ENCODE results near the gene FLT3LG.
"Not testable (repeated sequence)": the region's sequence is repeated elsewhere in the genome, so short reads cannot be mapped to it uniquely, and the experiment has no call there.

FLT3LG gene

DNA sequence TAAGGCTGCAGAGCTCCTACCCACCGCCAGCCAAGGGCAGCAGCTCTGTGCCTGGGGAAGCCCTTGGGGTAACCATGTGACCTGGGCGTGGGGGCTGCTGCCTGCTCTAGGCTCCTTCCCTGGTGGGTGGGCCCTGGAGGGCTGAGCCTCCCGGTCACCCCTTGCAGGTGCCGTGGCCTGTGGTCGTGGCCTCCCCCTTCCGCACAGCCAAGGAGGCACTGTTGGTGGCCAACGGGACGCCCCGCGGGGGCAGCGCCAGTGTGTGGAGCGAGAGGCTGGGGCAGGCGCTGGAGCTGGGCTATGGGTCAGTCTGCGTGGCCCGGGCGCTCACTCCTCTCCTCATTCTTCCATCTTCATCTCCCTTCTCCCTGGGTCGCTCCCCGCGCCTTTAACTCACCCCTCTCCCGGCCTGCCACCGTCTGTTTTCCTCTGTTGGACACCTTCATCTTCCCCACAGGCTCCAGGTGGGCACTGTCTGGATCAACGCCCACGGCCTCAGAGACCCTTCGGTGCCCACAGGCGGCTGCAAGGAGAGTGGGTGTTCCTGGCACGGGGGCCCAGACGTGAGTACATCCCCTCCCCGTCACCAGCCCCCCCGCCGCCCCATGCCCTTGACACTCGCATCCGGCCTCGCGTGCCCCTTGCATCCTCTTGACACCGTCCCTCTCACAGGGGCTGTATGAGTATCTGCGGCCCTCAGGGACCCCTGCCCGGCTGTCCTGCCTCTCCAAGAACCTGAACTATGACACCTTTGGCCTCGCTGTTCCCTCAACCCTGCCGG, 9.9 kb upstream of the FLT3LG start:
- no peak for DNase-seq

DNA sequence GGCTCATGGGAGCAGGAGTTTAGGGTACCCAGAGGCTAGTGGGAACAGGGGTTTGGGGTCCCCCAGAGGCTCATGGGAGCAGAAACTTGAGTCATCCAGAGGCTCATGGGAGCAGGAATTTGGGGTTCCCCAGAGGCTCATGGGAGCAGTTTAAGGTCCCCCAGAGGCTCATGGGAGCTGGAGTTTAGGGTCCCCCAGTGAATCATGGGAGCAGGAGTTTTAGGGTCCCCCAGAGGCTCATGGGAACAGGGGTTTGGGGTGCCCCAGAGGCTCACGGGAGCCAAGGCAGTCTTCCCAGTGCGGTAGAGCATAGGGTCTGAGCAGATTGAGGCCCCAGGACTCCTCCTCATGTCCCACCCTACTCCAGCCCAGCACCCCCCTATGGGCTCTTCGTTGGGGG, 8.6 kb upstream of the FLT3LG start:
- no peak for DNase-seq

DNA sequence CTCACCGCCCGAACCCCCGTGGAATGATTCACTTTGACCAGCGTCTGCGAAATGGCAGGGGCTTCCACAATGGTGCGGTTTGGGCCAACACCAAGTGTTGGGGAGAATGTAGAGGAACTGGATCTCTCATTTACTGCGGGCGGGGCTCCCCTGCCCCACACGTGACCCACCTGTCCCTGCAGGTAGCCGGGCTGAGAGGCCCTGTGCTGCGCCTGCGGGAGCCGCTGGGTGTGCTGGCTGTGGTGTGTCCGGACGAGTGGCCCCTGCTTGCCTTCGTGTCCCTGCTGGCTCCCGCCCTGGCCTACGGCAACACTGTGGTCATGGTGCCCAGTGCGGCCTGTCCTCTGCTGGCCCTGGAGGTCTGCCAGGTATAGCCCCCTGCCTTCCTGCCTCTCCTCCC, 5.8 kb upstream of the FLT3LG start:
- DNase-seq, result no peak

DNA sequence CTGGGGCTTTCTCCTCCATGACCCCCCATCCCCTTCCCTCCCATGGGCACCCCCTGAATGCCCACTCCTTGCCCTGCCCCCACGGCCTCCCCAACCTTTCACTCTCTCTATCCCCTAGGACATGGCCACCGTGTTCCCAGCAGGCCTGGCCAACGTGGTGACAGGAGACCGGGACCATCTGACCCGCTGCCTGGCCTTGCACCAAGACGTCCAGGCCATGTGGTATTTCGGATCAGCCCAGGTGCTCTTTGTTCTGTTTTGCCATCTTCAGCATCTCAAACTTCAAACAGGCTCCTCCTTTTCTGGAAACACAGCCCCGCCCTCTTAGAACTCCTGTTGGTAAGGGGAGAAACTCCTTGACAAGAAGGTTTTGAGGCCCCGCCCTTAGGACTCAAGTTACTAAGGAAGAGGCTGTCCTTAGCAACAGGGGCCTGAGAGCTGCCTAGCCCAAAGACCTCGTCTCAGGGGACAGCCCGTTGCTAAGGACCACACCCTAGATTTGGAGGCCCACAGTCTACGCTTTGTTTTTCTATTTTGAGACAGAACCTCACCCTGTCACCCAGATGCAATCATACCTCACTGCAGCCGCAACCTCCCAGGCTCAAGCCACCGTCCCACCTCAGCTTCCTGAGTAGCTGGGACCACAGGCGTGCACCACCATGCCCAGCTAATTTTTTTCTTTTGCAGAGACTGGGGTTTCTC, 5.1 kb upstream of the FLT3LG start:
- peak; percentile 85 for DNase-seq

DNA sequence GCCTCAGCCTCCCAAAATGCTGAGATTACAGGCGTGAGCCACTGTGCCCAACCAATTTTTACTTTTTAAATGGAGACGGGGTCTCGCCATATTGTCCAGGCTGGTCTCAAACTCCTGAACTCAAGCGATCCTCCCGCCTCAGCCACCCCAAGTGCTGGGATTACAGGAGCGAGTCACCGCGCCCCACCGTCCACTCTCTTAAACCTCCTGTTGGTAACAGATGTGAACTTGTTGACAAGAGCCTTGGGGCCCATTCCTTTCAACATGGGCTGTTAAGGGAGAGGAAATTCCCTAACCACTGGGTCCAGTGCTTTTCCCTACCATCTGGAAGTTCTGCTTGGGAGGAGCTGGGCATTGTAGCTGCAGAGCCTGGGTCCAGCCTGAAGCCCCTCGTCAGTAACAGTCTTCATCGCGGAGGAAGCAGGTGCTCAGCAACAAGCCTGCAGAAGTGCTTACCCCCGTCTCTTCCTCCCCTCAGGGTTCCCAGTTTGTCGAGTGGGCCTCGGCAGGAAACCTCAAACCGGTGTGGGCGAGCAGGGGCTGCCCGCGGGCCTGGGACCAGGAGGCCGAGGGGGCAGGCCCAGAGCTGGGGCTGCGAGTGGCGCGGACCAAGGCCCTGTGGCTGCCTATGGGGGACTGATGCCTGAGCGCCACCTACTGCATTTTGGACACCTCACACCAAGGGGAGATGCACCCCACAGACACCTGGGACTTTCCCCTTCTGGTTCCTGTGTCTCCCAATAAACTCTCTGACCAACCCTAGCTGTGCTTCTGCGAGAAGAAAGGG, 4.0 kb upstream of the FLT3LG start:
- peak; percentile 69 for DNase-seq

DNA sequence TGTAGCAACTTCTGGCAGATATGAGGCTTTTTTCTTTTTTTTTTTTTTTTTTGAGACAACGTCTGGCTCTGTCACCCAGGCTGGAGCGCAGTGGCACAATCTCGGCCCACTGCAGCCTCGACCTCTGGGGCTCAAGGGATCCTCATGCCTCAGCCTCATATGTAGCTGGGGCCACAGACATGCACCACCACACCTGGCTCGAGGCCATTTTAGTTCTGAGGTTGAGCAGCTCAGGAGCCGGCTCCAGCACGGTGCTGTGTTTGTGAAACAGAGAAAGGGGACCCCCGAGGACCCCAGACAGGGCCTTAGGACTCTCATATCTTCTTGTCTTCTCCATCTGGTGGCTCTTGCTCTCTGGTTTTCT, 3.4 kb upstream of the FLT3LG start:
- no peak for DNase-seq

DNA sequence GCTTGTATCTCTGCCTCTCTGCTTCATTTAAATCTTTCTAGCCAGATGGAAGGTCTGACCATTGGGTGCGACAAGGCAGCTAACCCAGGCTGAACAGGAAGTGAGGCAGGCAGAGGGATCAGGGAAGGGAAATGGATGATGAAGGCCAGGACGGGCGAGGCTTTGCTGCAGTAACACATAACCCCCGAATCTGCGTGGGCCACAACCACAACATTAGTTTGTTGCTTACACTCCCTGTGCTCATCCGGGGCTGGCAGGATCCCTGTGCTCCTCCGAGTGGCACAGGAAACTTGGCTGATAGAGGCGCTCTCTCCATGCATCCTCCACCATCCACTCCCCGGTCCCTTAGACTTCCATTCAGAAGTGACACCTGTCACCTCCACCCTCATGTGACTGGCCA, 1.1 kb upstream of the FLT3LG start:
- DNase-seq, result no peak

DNA sequence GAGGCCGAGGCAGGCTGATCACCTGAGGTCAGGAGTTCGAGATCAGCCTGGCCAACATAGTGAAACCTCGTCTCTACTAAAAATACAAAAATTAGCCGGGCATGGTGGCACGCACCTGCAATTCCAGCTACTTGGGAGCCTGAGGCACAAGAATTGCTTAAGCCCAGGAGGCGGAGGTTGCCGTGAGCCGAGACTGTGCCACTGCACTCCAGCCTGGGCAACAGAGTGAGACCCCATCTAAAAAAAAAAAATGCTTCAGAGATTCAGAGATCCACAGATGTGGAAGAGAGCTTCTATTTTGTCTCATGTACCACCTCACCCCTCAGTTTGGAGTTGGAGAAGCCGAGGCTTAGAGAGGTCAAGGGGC, 531 bp upstream of the FLT3LG start:
- not testable (repeated sequence) for DNase-seq

DNA sequence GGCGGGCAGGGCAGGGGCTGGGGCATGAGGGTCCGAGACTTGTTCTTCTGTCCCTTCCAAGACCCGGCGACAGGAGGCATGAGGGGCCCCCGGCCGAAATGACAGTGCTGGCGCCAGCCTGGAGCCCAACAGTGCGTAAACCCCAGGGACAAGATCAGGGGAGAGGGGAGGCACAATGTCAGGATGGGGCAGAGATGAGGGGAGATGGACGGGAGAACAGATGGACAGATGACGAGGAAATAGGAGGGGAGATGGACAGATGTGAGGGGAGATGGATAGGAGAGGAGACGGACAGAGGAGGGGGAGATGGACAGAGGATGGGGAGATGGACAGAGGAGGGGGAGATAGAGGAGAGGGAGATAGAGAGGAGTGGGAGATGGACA, 518 bp downstream of the FLT3LG start:
- DNase-seq, result no peak

DNA sequence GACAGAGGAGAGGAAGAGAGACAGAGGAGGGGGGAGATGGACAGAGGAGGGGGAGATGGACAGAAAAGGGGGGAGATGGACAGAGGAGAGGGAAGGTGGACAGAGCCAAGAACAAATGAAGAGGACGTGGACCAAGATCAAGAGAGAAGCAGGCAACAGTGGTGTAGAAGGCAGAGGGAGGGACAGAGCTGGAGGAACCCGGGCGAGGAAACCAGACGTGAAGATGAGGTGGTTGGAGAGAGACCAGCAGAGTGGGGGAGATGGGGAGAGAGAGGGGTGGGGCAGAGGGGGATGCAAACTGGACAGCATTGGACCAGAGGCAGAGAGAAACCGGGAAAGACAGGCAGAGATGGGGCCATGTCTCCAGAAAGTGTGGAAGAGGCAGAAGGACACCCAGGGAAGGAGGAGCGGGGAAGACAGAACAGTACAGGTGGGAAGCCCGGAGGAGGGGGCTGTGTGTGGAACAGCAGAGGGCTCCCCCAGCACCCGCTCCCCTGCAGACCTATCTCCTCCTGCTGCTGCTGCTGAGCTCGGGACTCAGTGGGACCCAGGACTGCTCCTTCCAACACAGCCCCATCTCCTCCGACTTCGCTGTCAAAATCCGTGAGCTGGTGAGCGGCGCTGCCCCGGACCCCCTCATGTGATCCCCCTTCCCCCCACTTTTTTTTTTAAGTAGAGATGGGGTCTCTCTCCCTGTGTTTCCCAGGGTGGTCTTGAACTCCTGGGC, 1.3 kb downstream of the FLT3LG start:
- DNase-seq, result no peak

DNA sequence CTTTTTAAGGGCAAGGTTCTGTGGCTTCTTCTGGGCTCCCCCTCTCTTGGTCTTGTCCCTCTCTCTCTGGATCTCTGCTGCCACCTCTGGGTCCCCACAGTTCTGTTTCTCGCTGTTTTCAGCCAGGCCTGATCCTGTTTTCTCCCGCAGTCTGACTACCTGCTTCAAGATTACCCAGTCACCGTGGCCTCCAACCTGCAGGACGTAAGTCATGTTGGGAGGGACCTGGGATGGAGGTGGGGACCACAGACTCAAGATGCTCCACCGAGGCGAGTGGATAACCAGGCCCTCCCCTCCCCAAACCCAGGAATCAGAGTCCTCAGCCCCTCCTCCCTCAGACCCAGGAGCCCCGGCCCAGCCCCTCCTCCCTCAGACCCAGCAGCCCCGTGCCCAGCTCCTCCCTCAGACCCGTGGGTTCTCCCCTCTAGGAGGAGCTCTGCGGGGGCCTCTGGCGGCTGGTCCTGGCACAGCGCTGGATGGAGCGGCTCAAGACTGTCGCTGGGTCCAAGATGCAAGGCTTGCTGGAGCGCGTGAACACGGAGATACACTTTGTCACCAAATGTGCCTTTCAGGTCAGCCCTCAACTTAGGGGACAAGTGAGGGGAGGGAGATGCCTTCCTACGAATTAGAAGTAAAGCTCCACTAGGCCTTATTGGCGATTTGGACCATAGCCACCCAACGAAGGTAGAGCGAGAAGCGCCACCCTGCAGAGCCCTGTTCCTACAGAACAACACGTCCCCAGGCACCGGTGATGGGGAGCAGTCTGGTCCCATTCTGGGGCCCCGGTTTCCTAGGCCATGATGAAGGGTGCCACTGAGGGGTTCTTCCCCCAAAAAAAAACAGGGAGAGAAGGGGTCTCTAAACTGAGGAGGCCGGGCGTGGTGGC, 2.2 kb downstream of the FLT3LG start:
- peak; percentile 77 for DNase-seq

DNA sequence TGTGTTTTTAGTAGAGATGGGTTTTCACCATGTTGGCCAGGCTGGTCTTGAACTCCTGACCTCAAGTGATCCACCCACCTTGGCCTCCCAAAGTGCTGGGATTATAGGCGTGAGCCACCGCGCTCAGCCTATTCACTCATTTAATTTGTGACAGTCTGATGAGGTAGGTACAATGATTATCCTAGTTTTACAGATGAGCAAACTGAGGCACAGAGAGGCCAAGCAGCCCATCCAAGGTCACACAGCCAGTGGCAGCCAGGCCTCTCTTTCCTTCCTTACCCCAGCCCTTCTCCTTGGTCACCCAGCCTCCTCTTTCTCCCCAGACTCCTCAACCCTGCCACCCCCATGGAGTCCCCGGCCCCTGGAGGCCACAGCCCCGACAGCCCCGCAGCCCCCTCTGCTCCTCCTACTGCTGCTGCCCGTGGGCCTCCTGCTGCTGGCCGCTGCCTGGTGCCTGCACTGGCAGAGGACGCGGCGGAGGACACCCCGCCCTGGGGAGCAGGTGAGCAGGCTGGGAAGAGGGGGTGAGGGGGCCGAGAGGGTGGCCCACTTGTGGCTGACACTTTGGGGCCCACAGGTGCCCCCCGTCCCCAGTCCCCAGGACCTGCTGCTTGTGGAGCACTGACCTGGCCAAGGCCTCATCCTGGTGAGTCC, 6.1 kb downstream of the FLT3LG start:
- DNase-seq, result no peak

DNA sequence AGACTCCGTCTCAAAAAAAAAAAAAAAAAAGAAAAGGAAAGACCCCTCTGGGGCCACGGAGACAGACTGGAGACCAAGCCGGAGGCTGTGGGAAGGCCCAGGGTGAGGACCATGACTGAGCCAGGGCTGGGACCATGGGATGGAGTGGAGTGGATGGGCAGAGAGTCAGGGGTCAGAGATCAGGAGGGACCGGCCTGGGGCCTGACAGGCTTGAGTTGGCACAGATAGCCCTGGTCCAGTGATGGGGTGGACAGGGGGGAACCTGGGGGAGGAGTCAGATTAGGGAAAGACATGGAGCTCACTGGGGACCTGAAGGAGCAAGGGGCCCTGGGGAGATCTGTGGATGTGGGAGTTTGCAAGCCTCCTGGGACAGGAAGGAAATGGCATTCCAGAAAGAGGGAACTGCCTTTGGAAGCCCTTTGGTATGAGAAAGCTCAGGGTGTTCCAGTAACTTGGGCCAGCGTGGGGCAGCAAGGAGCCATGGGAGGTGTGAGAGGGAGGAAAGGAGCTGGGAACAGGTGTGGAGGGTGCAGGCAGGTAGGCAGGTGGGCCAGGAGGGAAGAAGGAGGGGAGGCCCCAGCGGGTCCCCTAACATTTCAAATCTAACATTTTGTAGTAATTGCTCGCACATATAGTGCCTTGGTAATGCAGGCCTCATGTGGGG, 7.1 kb downstream of the FLT3LG start:
- no peak for DNase-seq

DNA sequence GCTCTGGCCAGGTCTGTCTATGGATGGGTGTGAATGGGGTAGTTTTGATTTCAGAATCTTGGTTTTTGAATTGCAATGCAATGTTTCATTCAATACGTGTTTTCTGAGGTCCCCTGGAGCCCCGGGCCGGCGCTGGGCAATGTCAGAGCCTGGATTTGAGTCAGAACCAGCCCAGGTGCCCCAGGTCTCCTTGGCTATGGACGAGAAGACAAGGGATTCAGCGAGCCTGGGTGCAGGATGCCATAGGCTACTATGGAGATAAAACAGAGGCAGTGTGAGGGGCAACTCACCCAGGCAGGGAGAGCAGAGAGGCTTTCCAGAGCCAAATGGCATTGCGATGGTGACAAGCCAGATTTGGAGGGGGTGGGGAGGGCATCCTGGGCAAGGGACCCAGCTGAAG, 12.2 kb downstream of the FLT3LG start:
- no peak for DNase-seq

DNA sequence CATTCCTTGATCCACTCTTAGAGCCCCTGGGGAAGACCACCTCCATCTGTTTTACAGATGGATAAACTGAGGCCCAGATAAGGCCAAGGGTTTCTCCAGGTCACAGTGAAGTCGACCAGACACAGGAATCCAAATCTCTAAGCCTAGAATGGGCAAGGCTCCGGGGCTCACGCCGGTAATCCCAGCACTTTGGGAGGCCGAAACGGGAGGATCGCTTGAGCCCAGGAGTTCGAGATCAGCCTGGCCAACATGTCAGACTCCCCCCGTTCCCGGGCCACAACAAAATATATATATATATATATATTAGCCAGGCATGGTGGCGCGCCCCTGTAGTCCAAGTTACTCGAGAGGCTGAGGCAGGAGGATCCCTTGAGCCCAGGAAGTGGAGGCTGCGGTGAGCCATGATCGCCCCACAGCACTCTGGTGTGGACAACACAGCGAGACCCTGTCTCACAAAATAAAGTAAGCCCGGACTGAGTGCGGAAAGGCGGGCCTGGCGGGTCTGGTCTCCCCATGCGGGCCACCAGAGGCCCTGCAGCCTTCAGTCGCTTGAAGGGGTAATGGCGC, 12.8 kb downstream of the FLT3LG start:
- DNase-seq, result no peak

DNA sequence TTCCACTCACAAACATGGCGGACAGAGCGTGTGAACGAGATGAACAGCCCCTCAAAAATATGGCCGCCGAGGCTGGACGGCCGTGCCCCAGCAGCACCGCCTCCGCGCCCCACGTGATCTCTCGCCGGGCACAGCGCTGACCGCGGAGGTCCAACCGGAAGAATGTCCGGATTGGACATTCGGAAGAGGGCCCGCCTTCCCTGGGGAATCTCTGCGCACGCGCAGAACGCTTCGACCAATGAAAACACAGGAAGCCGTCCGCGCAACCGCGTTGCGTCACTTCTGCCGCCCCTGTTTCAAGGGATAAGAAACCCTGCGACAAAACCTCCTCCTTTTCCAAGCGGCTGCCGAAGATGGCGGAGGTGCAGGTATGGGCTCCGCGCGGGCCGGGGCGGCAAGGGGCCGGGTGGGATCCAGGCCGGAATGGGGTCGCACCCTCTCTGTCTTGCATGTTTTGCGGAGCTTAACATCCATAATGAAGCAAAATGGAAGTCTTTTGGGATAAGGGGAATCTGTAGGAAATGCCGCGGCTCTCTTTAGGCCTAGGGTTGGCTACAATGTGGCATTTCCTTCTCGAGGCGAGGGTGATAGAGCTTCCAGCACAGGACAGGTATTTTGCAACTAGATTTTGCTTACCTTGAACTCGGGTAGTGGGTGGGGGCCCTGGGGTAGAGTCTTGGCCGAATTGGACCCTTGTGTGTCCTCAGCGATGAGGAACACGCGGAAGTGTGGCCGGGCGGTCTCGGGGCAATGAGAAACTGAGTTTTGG, 13.4 kb downstream of the FLT3LG start, which contains the start of gene RPL13A:
Gene RPL13A (plus strand): TSS at position 332 of the 769 bp plus-strand sequence. CDS start 22 bp downstream, at position 354.
- peak; percentile 99 for DNase-seq

DNA sequence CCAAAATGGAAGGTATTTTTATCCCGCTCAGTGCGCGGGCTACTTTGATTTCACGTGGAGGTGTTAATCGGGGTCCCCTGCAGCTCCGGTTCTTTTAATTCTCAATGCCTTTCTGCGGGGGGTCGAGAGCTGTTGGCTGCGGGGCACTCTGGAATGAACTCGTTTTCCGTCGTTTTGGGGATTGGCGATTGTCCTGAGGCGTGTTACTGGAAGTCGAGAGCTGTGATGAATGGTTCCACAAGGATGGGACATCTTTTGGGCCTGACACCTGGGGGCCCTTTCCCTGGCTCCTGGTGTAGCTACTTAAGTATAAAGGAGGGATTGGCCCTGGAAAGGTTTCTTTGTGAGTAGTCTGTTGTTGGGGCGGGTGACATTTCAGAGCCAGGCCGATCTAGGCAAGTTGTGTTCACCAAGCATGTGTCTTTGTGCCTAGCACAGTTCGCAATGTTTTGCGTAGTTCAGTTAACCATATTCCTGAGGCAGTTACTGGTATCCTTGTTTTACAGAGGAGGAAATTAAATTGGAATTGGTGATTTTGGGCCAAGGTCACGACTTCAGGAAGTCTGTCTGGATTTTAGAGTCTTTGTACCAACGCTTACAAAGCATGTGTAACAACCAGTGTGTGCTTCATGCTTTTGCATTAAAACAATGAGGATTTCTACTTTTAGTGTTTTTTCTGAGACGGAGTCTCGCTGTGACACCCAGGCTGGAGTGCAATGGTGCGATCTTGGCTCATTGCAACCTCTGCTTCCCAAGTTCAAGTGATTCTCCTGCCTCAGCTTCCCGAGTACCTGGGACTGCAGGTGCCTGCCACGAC, 14.2 kb downstream of the FLT3LG start:
- DNase-seq, result no peak

DNA sequence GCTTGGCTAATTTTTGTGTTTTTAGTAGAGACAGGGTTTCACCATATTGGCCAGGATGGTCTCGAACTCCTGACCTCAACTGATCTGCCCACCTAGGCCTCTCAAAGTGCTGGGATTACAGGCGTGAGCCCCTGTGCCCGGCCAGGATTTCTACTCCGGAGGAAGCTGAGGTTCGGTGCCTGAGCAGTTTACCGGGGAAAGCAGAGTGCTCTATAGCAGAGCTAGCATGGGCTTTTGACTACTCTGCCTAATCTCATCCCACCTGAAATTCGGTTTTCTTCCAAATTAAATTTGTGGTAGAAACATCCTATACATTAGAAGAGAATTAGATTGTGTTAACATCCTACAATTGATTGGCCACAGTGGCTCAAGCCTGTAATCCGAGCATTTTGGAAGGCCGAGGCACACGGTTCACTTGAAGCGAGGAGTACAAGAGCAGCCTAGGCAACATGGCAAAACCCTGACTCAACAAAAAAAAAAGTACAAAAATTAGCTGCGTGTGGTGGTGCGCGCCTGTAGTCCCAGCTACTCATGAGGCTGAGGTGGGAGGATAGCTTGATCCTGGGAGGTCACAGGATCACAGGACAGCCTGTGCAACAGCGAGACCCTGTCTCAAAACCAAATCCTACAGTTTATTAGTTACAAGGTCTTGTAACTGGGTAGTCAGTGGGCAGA, 15.0 kb downstream of the FLT3LG start:
- no peak for DNase-seq

Measured in stimulated activated naive CD4-positive, alpha-beta T cell treated with Interleukin-2 at 50 U/mL for 16 hours (primary cell).